Right cardiac atrium (tissue), 5 donors: Measurements from ENCODE around the gene TSHZ3. TPM values are rescaled to one million over a fixed set of nuclear protein-coding genes. Genes with fewer than 3 reads are reported as not detected.

Source experiments
- ATAC-seq, 2 donors: fragments of 200-7000 bp; cut with Tn5 transposase; one replicate each; pipeline versions ENCODE4 v1.8.0 to v1.9.1; 2020; ENCODE audit warnings: moderate library complexity in 2 of 2, mild to moderate bottlenecking in 1 of 2
- DNase-seq, 3 donors: peaks; one replicate each; pipeline ENCODE4 v3.0.0-alpha.2; 2020
- H3K27ac ChIP-seq: one replicate; pipeline ENCODE4 v1.5.1; 2013; ENCODE audit warnings: mild to moderate bottlenecking, low read length, control low read depth, moderate library complexity
- H3K27me3 ChIP-seq: one replicate; pipeline ENCODE4 v1.6.1; 2013; ENCODE audit not compliant: control insufficient read depth, insufficient read depth
- H3K4me1 ChIP-seq: one replicate; pipeline ENCODE4 v1.6.1; 2013; ENCODE audit warnings: low read length; ENCODE audit not compliant: control insufficient read depth, insufficient read depth
- H3K4me3 ChIP-seq: one replicate; pipeline ENCODE4 v1.5.1; 2013; ENCODE audit warnings: low read length, control low read depth
- H3K9me3 ChIP-seq: one replicate; pipeline ENCODE4 v1.6.1; 2013; ENCODE audit warnings: low read length; ENCODE audit not compliant: control insufficient read depth
- WGBS: extraction: QIAGEN DNeasy Blood & Tissue Kit; methylation state at CpG from one replicate; pipeline ENCODE4 v1.1.7; 2013; 5-methylcytosine and 5-hydroxymethylcytosine counted together
- intact Hi-C, 4 donors: fragments of 100-400 bp; cut with DNase I; formaldehyde crosslinking; loops; one replicate each; pipeline versions ENCODE4 v1.11.0 to v1.14.0; 2022 to 2023
- polyA plus RNA-seq: library from polyadenylated mRNA; stranded (reverse); fragments of 200-250 nt; gene quantifications from one replicate; pipeline ENCODE4 v1.2.3, GENCODE V29; 2013
- total RNA-seq, 4 donors: library from RNA; stranded (reverse); fragmentation: NEBNext Ultra II Directional; extraction: Animal tissue kit (Norgen Biotek cat#: 25700); gene quantifications; one replicate each; pipeline ENCODE4 v1.2.1, GENCODE V29; 2021
- donor health status: healthy with polysubstance abuse.
- donor health status: DM: no; HTN: yes; CAD: no.
- donor health status: DM: no; HTN: no; CAD: no.
- donor health status: DM: no; HTN: yes; CAD: no; lungs with severe emphysema.
- donor health status: DM: yes; HTN: yes; CAD: no.

The TSHZ3 gene
- total and polyA plus RNA-seq, 5 donors, result 1.5 to 7.0 (median 3.9) TPM

GRCh38 chr19:31310432-31311133, 38.7 kb downstream of the TSHZ3 start:
- intact Hi-C loops, result no loop called here
- Histone ChIP-seq H3K27ac (no peak overlapping the region), H3K27me3 (no peaks in the 10 kb centered on the region), H3K4me3 (no peak overlapping the region), H3K4me1 (no peaks in the 10 kb centered on the region), H3K9me3 (no peaks in the 10 kb centered on the region)
- DNase-seq (no peak), ATAC-seq (no peak)
- 80% methylated on average over 4 of the region's 4 CpGs for WGBS

DNA sequence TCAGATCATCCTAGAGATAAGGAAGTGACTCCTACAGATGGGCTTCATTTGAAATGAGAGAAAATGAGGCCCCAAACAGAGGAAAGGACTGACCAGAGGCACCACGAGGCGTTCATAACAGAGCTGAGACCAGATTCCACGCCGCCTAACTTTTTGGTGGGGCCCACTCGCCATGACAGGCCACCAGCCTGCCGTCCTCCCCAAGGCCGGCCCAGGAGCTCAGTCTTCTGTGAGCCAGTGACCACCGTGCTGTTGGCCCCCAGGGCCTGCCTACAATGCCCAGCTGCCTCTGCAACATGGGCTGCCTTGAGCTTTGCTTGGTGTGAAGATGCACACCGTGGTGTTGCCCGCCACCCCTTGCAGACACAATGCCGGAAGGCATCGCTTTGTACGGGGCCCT, 40.5 kb downstream of the TSHZ3 start:
- H3K4me1 ChIP-seq, result no peaks in the 10 kb centered on the region
- DNase-seq (no peak), ATAC-seq (no peak)
- intact Hi-C loops, result no loop called here
- no peaks in the 10 kb centered on the region for H3K27me3 ChIP-seq
- WGBS, result 97% methylated on average over 13 of the region's 13 CpGs
- no peak overlapping the region for H3K27ac ChIP-seq
- H3K9me3 ChIP-seq, result no peaks in the 10 kb centered on the region
- H3K4me3 ChIP-seq, result no peak overlapping the region

DNA sequence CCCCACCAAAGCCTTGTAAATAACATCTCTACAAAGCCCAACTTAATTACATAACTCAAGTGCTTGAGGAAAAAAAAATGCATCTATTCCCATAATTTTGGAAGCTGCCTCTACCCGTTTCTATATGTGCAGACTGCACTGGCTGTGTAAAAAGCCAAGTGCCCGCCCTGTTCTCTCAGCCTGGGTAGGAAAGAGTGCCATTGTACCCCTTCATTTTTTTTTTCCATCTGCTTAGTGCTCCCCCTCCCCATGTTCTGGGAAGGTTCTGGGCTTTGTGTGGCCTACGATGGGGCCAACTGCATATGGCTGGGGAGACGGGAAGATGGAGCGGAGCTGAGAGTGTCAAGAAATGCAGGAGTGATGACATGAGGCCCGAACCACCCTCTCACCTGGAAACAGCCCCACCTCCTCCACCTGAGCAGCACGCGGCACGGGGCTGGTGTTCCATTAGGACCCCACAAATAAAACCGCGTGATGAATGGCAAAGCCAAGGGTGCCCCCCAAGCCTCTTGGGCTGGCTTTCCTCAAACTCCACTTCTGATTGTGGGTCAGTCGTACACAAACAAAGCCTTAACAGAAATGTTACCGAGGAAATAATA, 42.1 kb downstream of the TSHZ3 start:
- no peak for ATAC-seq
- Histone ChIP-seq H3K27ac (no peak overlapping the region), H3K4me1 (no peaks in the 10 kb centered on the region), H3K9me3 (no peaks in the 10 kb centered on the region), H3K27me3 (no peaks in the 10 kb centered on the region), H3K4me3 (no peak overlapping the region)
- intact Hi-C loops, result no loop called here
- 91% methylated on average over 13 of the region's 13 CpGs for WGBS
- DNase-seq, result no peak

DNA sequence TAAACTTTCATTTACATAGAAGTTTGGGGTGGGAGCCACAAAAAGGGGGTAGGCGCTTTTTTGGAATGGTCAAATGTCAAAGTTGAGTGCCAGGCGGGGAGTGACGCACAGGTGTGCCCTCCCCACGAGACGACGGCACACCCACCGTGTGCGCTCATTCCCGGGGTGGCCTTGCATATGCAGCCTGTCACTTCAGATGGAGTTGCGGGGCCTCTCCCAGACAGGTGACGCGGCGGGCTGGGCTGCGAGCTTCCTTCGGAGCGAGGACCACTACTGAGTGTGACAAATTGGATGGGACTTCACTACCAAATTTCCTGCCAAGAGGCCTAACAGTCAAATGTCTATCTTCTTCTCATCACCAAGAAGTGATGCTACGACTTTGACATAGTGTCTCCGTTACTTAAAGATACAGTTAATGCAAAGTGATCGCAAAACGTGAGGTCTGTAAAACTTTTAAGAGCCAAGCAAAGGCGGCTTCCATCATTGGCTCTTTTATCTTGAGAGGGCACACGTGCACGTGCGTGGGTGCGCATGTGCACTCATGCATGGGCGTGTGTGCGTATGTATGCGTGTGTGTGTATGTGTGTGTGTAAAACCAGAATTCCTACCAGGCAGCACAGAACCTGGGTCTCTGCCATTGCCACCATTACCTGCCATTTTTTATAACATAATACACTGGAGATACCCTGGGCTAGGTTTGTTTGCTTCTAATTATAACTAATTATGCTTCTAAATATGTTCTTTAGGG, 43.1 kb downstream of the TSHZ3 start:
- DNase-seq, result no peak
- WGBS, result 86% methylated on average over 28 of the region's 28 CpGs

GRCh38 chr19:31304831-31305312, 44.4 kb downstream of the TSHZ3 start:
- WGBS, result 75% methylated on average over 8 of the region's 8 CpGs
- Histone ChIP-seq H3K4me3 (no peak overlapping the region), H3K27ac (no peak overlapping the region), H3K27me3 (no peaks in the 10 kb centered on the region), H3K4me1 (no peaks in the 10 kb centered on the region), H3K9me3 (no peaks in the 10 kb centered on the region)
- intact Hi-C loops, result no loop called here
- no peak for ATAC-seq
- DNase-seq, result no peak

More for the DNA sequence above, 43.1 kb downstream of the TSHZ3 start:
- no peaks in the 10 kb centered on the region for H3K4me1 ChIP-seq
- no peaks in the 10 kb centered on the region for H3K27me3 ChIP-seq
- intact Hi-C loops, result no loop called here
- no peak for ATAC-seq
- no peak overlapping the region for H3K4me3 ChIP-seq
- no peak overlapping the region for H3K27ac ChIP-seq
- H3K9me3 ChIP-seq, result no peaks in the 10 kb centered on the region

- ATAC-seq (no peak), DNase-seq (no peak)
- Histone ChIP-seq H3K4me3 (no peak overlapping the region), H3K4me1 (no peaks in the 10 kb centered on the region), H3K27ac (no peak overlapping the region), H3K9me3 (no peaks in the 10 kb centered on the region), H3K27me3 (no peaks in the 10 kb centered on the region)
- intact Hi-C loops, result no loop called here
- 96% methylated on average over 16 of the region's 16 CpGs for WGBS
Measured at GRCh38 chr19:31303262-31303815, 45.9 kb downstream of the TSHZ3 start.

- 91% methylated on average over 15 of the region's 15 CpGs for WGBS
- Histone ChIP-seq H3K9me3 (no peaks in the 10 kb centered on the region), H3K4me3 (no peak overlapping the region), H3K27me3 (no peaks in the 10 kb centered on the region), H3K4me1 (no peaks in the 10 kb centered on the region), H3K27ac (no peak overlapping the region)
- ATAC-seq (no peak), DNase-seq (no peak)
- intact Hi-C loops, result no loop called here
Measured at GRCh38 chr19:31301306-31301980, 47.8 kb downstream of the TSHZ3 start.

DNA sequence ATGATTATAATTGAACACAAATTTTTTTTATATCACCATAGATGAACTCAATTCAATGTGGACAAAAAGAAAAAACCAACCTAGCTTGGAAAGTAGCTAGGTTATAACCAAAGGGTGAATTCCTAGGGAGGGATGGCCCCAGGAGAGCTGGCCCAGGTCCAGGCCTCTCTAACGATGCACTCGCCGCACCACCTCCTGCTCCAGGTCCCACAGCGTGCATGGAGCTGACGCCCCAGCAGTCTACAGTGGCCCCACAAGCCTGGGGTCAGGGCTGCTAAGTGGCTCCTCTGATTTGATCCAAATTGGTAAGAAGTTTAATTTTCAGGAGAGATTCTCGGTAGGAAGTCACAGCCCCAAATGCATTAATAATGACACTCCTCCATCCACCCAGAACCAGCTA, 48.8 kb downstream of the TSHZ3 start:
- ATAC-seq (no peak), DNase-seq (no peak)
- H3K27ac ChIP-seq, result no peak overlapping the region
- no peak overlapping the region for H3K4me3 ChIP-seq
- H3K4me1 ChIP-seq, result no peaks in the 10 kb centered on the region
- no peaks in the 10 kb centered on the region for H3K27me3 ChIP-seq
- WGBS, result 65% methylated on average over 6 of the region's 6 CpGs
- intact Hi-C loops, result no loop called here
- H3K9me3 ChIP-seq, result no peaks in the 10 kb centered on the region

GRCh38 chr19:31299665-31300064, 49.6 kb downstream of the TSHZ3 start:
- WGBS, result 90% methylated on average over 8 of the region's 8 CpGs
- no peaks in the 10 kb centered on the region for H3K9me3 ChIP-seq
- no peak for ATAC-seq
- no peaks in the 10 kb centered on the region for H3K27me3 ChIP-seq
- no peak overlapping the region for H3K27ac ChIP-seq
- no peaks in the 10 kb centered on the region for H3K4me1 ChIP-seq
- intact Hi-C loops, result no loop called here
- DNase-seq, result no peak
- no peak overlapping the region for H3K4me3 ChIP-seq

- DNase-seq (no peak), ATAC-seq (no peak)
- Histone ChIP-seq H3K4me1 (no peaks in the 10 kb centered on the region), H3K9me3 (no peaks in the 10 kb centered on the region), H3K27me3 (no peaks in the 10 kb centered on the region), H3K4me3 (no peak overlapping the region), H3K27ac (no peak overlapping the region)
- WGBS, result 74% methylated on average over 5 of the region's 5 CpGs
- intact Hi-C loops, result no loop called here
Measured at GRCh38 chr19:31297991-31298390, 51.2 kb downstream of the TSHZ3 start.
